H54 (cell line): ENCODE measurements around the gene PKD2.

Experiments used
- DNase-seq: peaks from one replicate; pipeline ENCODE4 v3.0.0; 2011; ENCODE audit warnings: low spot score, mixed read lengths; ENCODE audit not compliant: insufficient read length
- FAIRE-seq: peaks from 3 replicates; lab custom pipeline; 2011; peaks lifted over from hg19 to GRCh38; lab: Jason Lieb, UNC
- POLR2A ChIP-seq: IDR thresholded peaks from 2 replicates; pipeline ENCODE4 v1.6.1; 2011; ENCODE audit warnings: low read depth, mild to moderate bottlenecking, low read length

PKD2 gene

GRCh38 chr4:88054229-88054628, 46.8 kb downstream of the PKD2 start:
- no peak for TF ChIP-seq POLR2A
- DNase-seq (no peak), FAIRE-seq (no peak)

GRCh38 chr4:88054901-88055300, 47.5 kb downstream of the PKD2 start:
- peak; percentile 5 for DNase-seq
- FAIRE-seq = no peak
- TF ChIP-seq POLR2A = no peak

- TF ChIP-seq POLR2A = no peak
- DNase-seq (no peak), FAIRE-seq (no peak)
These were observed 50.9 kb downstream of the PKD2 start for GRCh38 chr4:88058295-88058694.

GRCh38 chr4:88059766-88060165, 52.3 kb downstream of the PKD2 start:
- no peak for FAIRE-seq
- DNase-seq = no peak
- TF ChIP-seq POLR2A = no peak

- FAIRE-seq (no peak), DNase-seq (no peak)
- TF ChIP-seq POLR2A = no peak
These were observed 53.0 kb downstream of the PKD2 start for GRCh38 chr4:88060431-88060830.

- TF ChIP-seq POLR2A = no peak
- DNase-seq = no peak
- no peak for FAIRE-seq
These were observed 54.9 kb downstream of the PKD2 start for GRCh38 chr4:88062311-88062710.

- DNase-seq = no peak
- no peak for FAIRE-seq
- no peak for TF ChIP-seq POLR2A
These were observed 55.4 kb downstream of the PKD2 start for GRCh38 chr4:88062843-88063242.

- no peak for FAIRE-seq
- no peak for DNase-seq
- no peak for TF ChIP-seq POLR2A
These were observed 56.3 kb downstream of the PKD2 start for GRCh38 chr4:88063634-88064296.

- no peak for TF ChIP-seq POLR2A
- no peak for DNase-seq
- no peak for FAIRE-seq
These were observed 57.0 kb downstream of the PKD2 start for GRCh38 chr4:88064410-88064809.

GRCh38 chr4:88070031-88070430, 62.6 kb downstream of the PKD2 start:
- FAIRE-seq = no peak
- no peak for TF ChIP-seq POLR2A
- no peak for DNase-seq

GRCh38 chr4:88075336-88075735, 67.9 kb downstream of the PKD2 start:
- no peak for TF ChIP-seq POLR2A
- no peak for DNase-seq
- no peak for FAIRE-seq

GRCh38 chr4:88077911-88078524, 70.6 kb downstream of the PKD2 start:
- TF ChIP-seq POLR2A = no peak
- DNase-seq (no peak), FAIRE-seq (no peak)

- DNase-seq (no peak), FAIRE-seq (no peak)
- TF ChIP-seq POLR2A = no peak
These were observed 71.1 kb downstream of the PKD2 start for GRCh38 chr4:88078579-88078978.

GRCh38 chr4:88080626-88081025, 73.2 kb downstream of the PKD2 start:
- TF ChIP-seq POLR2A = no peak
- FAIRE-seq (no peak), DNase-seq (no peak)

- no peak for DNase-seq
- no peak for TF ChIP-seq POLR2A
- FAIRE-seq = no peak
These were observed 79.6 kb downstream of the PKD2 start for GRCh38 chr4:88087004-88087403.

GRCh38 chr4:88090898-88091297, 83.5 kb downstream of the PKD2 start:
- no peak for TF ChIP-seq POLR2A
- DNase-seq (no peak), FAIRE-seq (no peak)
